ENCODE data around the gene AQP1. TPM values are rescaled to one million over a fixed set of nuclear protein-coding genes. Genes with fewer than 3 reads are reported as not detected.

AQP1 gene
- total and polyA plus RNA-seq, 4 donors: 8.9 to 76.3 (median 23.5) TPM

DNA sequence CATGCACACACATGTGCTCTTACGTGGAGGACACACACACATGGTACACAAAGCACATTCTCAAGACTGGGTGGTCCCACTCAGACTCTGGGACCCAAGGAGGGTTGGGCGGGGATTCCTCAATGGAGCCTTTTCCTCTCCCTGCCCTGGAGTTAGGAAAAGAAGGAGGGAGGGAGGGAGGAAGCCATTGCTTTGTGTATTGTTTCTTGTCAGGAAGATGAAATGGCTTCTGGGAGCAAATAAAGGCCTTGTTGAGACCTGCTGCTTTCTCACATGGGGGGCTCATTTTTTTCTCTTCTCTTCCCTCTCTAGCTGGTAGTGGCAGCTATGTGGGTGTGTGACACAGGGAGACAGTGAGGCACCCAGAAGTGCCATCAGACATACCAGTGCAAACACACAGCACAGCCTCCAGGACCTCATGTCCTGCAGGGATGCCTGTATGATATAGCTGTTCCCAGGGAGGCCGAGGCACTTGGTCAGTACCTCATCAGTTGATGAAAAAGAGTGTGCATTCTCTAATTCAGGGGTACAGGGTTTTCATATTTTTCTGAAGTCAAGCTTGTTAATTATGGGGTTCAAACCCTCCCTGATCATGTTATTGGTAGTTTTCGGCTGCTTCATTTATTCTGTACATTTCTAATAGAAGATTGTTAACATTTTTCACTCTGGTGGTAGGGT lies 5.7 kb downstream of the AQP1 start:
- Histone ChIP-seq H3K27me3 (ENCODE audit: control insufficient read depth in 4 of 4, insufficient read depth in 4 of 4, low read length in 3 of 4) (no peaks in the 10 kb centered on the region), H3K4me1 (ENCODE audit: control insufficient read depth in 4 of 4, insufficient read depth in 4 of 4, low read length in 3 of 4) (no peaks in the 10 kb centered on the region), H3K36me3 (ENCODE audit: control insufficient read depth in 4 of 4, insufficient read depth in 3 of 4, low read depth in 1 of 4, low read length in 3 of 4) (no peaks in the 10 kb centered on the region), H3K9me3 (ENCODE audit: control insufficient read depth in 4 of 4, low read length in 3 of 4) (no peaks in the 10 kb centered on the region), H3K9ac (ENCODE audit: low read depth in 1 of 2, low read length in 2 of 2) (no peak overlapping the region), H3K27ac (ENCODE audit: low read depth in 1 of 2, low read length in 2 of 2) (no peak overlapping the region), H3K4me3 (ENCODE audit: low read depth in 1 of 3, low read length in 3 of 3) (no peak overlapping the region)
- no peak for DNase-seq (ENCODE audit: low spot score)
- no peak for TF ChIP-seq FOXA2 (IDR thresholded peaks at IDR 0.05)
- no peak for TF ChIP-seq YY1 (IDR thresholded peaks at IDR 0.05)
- TF ChIP-seq RXRA (IDR thresholded peaks at IDR 0.05): no peak
- TF ChIP-seq, protein P1, sequence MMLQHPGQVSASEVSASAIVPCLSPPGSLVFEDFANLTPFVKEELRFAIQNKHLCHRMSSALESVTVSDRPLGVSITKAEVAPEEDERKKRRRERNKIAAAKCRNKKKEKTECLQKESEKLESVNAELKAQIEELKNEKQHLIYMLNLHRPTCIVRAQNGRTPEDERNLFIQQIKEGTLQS (IDR thresholded peaks at IDR 0.05): no peak
- TF ChIP-seq SP1 (IDR thresholded peaks at IDR 0.05): no peak
- TF ChIP-seq HNF4G (IDR thresholded peaks at IDR 0.05): no peak
- TF ChIP-seq GABPA (IDR thresholded peaks at IDR 0.05 in 1 of 2, conservative IDR thresholded peaks at IDR 0.05 in 1 of 2): no peak
- TF ChIP-seq, protein P2, sequence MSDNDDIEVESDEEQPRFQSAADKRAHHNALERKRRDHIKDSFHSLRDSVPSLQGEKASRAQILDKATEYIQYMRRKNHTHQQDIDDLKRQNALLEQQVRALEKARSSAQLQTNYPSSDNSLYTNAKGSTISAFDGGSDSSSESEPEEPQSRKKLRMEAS (IDR thresholded peaks at IDR 0.05): no peak
- no peak for TF ChIP-seq FOXA1 (IDR thresholded peaks at IDR 0.05)
- no peak for TF ChIP-seq ZBTB33 (IDR thresholded peaks at IDR 0.05)
- TF ChIP-seq JUND (IDR thresholded peaks at IDR 0.05): no peak
- TF ChIP-seq NR2F2 (IDR thresholded peaks at IDR 0.05): no peak
- TF ChIP-seq EGR1 (IDR thresholded peaks at IDR 0.05; ENCODE audit: low read depth in 2 of 2): no peak
- TF ChIP-seq, protein P3, sequence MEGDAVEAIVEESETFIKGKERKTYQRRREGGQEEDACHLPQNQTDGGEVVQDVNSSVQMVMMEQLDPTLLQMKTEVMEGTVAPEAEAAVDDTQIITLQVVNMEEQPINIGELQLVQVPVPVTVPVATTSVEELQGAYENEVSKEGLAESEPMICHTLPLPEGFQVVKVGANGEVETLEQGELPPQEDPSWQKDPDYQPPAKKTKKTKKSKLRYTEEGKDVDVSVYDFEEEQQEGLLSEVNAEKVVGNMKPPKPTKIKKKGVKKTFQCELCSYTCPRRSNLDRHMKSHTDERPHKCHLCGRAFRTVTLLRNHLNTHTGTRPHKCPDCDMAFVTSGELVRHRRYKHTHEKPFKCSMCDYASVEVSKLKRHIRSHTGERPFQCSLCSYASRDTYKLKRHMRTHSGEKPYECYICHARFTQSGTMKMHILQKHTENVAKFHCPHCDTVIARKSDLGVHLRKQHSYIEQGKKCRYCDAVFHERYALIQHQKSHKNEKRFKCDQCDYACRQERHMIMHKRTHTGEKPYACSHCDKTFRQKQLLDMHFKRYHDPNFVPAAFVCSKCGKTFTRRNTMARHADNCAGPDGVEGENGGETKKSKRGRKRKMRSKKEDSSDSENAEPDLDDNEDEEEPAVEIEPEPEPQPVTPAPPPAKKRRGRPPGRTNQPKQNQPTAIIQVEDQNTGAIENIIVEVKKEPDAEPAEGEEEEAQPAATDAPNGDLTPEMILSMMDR (IDR thresholded peaks at IDR 0.05; ENCODE audit: low read depth, low read length, missing input control): no peak
- TF ChIP-seq TAF1 (conservative IDR thresholded peaks at IDR 0.05): no peak
- 91% methylated on average over 4 of the region's 4 CpGs for WGBS

DNA sequence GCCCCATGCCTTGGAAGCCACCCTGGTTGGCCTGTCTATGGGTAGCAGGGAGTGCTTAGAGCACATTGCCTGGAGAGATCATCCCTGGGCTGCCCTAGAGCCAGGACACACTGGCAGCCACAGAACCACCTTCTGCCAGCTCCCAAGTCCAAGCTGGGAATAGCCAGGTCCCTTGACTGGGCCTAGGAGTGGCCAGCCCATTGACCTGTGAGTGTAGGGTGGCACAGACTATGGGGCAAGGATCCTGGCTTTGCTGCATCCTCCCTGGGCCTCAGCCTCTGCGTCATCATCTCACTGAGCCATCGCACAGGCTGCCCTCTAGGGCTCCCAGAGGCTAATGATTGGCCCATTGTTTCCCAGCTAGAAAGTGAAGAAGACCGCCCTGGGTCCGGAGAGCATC lies 7.0 kb downstream of the AQP1 start:
- no peaks in the 10 kb centered on the region for H3K36me3 ChIP-seq (ENCODE audit: control insufficient read depth in 4 of 4, insufficient read depth in 3 of 4, low read depth in 1 of 4, low read length in 3 of 4)
- WGBS: 92% methylated on average over 4 of the region's 4 CpGs
- H3K4me3 ChIP-seq (ENCODE audit: low read depth in 1 of 3, low read length in 3 of 3): no peak overlapping the region
- H3K9ac ChIP-seq (ENCODE audit: low read depth in 1 of 2, low read length in 2 of 2): no peak overlapping the region
- no peak overlapping the region for H3K27ac ChIP-seq (ENCODE audit: low read depth in 1 of 2, low read length in 2 of 2)
- H3K4me1 ChIP-seq (ENCODE audit: control insufficient read depth in 4 of 4, insufficient read depth in 4 of 4, low read length in 3 of 4): no peaks in the 10 kb centered on the region
- H3K9me3 ChIP-seq (ENCODE audit: control insufficient read depth in 4 of 4, low read length in 3 of 4): no peaks in the 10 kb centered on the region
- no peaks in the 10 kb centered on the region for H3K27me3 ChIP-seq (ENCODE audit: control insufficient read depth in 4 of 4, insufficient read depth in 4 of 4, low read length in 3 of 4)
- DNase-seq (ENCODE audit: low spot score): no peak
- TF ChIP-seq, protein P1 (IDR thresholded peaks at IDR 0.05): no peak
- no peak for TF ChIP-seq JUND (IDR thresholded peaks at IDR 0.05)
- TF ChIP-seq RAD21 (IDR thresholded peaks at IDR 0.05): no peak
- no peak for TF ChIP-seq HNF4G (IDR thresholded peaks at IDR 0.05)
- TF ChIP-seq EGR1 (IDR thresholded peaks at IDR 0.05; ENCODE audit: low read depth in 2 of 2): no peak
- TF ChIP-seq TAF1 (conservative IDR thresholded peaks at IDR 0.05): no peak
- TF ChIP-seq NR2F2 (IDR thresholded peaks at IDR 0.05): no peak
- no peak for TF ChIP-seq HNF4A (conservative IDR thresholded peaks at IDR 0.05)
- TF ChIP-seq, protein P3 (IDR thresholded peaks at IDR 0.05; ENCODE audit: low read depth, low read length, missing input control): no peak
- TF ChIP-seq FOXA1 (IDR thresholded peaks at IDR 0.05): no peak
- TF ChIP-seq, protein P2 (IDR thresholded peaks at IDR 0.05): no peak
- TF ChIP-seq REST (IDR thresholded peaks at IDR 0.05): no peak
- TF ChIP-seq GABPA (IDR thresholded peaks at IDR 0.05 in 1 of 2, conservative IDR thresholded peaks at IDR 0.05 in 1 of 2): no peak
- no peak for TF ChIP-seq FOXA2 (IDR thresholded peaks at IDR 0.05)
- TF ChIP-seq YY1 (IDR thresholded peaks at IDR 0.05): no peak
- no peak for TF ChIP-seq RXRA (IDR thresholded peaks at IDR 0.05)
